GM12873 (cell line): Measurements from ENCODE around the gene SMIM28.

Experiments used
- CTCF ChIP-seq: IDR thresholded peaks from 2 replicates; pipeline ENCODE4 v1.5.1; 2012; ENCODE audit warnings: low read depth, mild to moderate bottlenecking, moderate library complexity, low read length, control low read depth; ENCODE audit not compliant: insufficient read depth; ENCODE audit errors: missing control alignments

The SMIM28 gene

GRCh38 chr6:138389551-138389950 lies 11.8 kb downstream of the SMIM28 start:
- no peak for TF ChIP-seq CTCF

GRCh38 chr6:138393871-138394783 lies 16.4 kb downstream of the SMIM28 start:
- TF ChIP-seq CTCF, result no peak

- TF ChIP-seq CTCF, result no peak
Measured at GRCh38 chr6:138396709-138397108, 19.0 kb downstream of the SMIM28 start.

- no peak for TF ChIP-seq CTCF
Measured at GRCh38 chr6:138397128-138398122, 19.7 kb downstream of the SMIM28 start.

GRCh38 chr6:138400326-138400725 lies 22.6 kb downstream of the SMIM28 start:
- TF ChIP-seq CTCF, result no peak

GRCh38 chr6:138401960-138402837 lies 24.5 kb downstream of the SMIM28 start:
- no peak for TF ChIP-seq CTCF
